Ramos (cell line): Measurements from ENCODE around the gene SCFD2.

ENCODE experiments used
- in situ Hi-C: fragments of 300-500 bp; cut with MboI; formaldehyde crosslinking; loops from one replicate; pipeline ENCODE4 v1.14.3; 2022; ENCODE audit warnings: low sequenced_read_pairs; ENCODE audit not compliant: unreplicated experiment

Gene SCFD2

GRCh38 chr4:52824603-52825459, 541.0 kb downstream of the SCFD2 start:
- in situ Hi-C loops, result no loop called here

- in situ Hi-C loops, result no loop called here
Observed at GRCh38 chr4:52824270-52824602, 541.6 kb downstream of the SCFD2 start.

- in situ Hi-C loops, result no loop called here
Observed at GRCh38 chr4:52823702-52824092, 542.2 kb downstream of the SCFD2 start.
